HG03378 (cell line): ENCODE measurements around the gene KIAA0040.
"Not testable (repeated sequence)": the region's sequence is repeated elsewhere in the genome, so short reads cannot be mapped to it uniquely, and the experiment has no call there.

Experiments
- ATAC-seq: cut with Tn5 transposase; IDR thresholded peaks from one replicate; pipeline ENCODE4 v1.9.1; 2021; ENCODE audit warnings: mild to moderate bottlenecking, moderate library complexity; ENCODE audit not compliant: unreplicated experiment

KIAA0040 gene

DNA sequence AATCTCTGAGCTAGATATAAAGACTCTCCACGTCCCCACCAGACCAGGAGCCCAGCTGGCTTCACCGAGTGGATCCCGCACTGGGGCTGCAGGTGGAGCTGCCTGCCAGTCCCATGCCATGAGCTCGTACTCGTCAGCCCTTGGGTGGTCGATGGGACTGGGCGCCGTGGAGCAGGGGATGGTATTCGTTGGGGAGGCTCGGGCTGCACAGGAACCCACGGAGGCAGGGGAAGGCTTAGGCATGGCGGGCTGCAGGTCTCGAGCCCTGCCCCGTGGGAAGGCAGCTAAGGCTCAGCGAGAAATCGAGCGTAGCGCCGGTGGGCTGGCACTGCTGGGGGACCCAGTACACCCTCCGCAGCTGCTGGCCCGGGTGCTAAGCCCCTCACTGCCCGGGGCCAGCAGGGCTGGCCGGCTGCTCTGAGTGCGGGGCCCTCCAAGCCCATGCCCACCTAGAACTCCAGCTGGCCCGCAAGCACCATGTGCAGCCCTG, 84.2 kb downstream of the KIAA0040 start:
- not testable (repeated sequence) for ATAC-seq
